ENCODE results near the gene SREBF1. TPM values are rescaled to one million over a fixed set of nuclear protein-coding genes. Genes with fewer than 3 reads are reported as not detected.

SREBF1 gene
- total and polyA plus RNA-seq, 12 donors: 9.0 to 61.2 (median 20.1) TPM

DNA sequence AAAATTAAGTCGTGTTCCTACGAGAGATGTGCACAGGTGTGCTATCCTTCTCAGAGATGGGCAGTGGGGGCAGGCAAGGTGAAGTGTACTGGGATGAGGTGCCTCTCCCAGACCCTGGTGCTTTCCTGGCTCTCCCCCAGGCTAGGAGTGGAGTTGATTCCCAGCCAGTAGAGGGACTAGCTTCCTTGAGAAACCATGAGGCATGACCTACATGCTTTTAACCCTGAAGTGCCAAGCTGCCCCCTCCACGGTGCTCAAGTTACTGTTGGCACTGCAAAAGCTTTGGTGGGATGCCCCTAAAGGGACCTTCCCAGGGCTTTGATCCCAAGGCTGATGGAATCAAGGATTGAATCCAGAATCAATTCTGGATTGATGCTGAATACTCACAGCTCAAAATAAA lies 47.0 kb upstream of the SREBF1 start:
- Histone ChIP-seq H3K36me3 (peaks cover 0 to 73% (median 35%) of the 10 kb centered on the region in 9 donors), H3K9me3 (no peaks in the 10 kb centered on the region), H3K27me3 (no peaks in the 10 kb centered on the region), H3K4me3 (no peak overlapping the region), H3K27ac (no peak overlapping the region), H3K4me1 (peaks cover 5 to 51% (median 43%) of the 10 kb centered on the region in 9 donors)
- 91 to 95% methylated on average over 3 of the region's 3 CpGs for WGBS, 2 donors
- TF ChIP-seq, protein P1, sequence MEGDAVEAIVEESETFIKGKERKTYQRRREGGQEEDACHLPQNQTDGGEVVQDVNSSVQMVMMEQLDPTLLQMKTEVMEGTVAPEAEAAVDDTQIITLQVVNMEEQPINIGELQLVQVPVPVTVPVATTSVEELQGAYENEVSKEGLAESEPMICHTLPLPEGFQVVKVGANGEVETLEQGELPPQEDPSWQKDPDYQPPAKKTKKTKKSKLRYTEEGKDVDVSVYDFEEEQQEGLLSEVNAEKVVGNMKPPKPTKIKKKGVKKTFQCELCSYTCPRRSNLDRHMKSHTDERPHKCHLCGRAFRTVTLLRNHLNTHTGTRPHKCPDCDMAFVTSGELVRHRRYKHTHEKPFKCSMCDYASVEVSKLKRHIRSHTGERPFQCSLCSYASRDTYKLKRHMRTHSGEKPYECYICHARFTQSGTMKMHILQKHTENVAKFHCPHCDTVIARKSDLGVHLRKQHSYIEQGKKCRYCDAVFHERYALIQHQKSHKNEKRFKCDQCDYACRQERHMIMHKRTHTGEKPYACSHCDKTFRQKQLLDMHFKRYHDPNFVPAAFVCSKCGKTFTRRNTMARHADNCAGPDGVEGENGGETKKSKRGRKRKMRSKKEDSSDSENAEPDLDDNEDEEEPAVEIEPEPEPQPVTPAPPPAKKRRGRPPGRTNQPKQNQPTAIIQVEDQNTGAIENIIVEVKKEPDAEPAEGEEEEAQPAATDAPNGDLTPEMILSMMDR (IDR thresholded peaks at IDR 0.05): no peak
- ATAC-seq: no peak
- DNase-seq: no peak
- intact Hi-C loops (cut with DNase I): loop anchor here in 3 of 10 donors (10.0 kb wide), 2 partner anchors 81 to 151 kb away; partner anchors contain the start of genes ATPAF2 (in 2 of the 3) and GID4 (in 2 of the 3)

DNA sequence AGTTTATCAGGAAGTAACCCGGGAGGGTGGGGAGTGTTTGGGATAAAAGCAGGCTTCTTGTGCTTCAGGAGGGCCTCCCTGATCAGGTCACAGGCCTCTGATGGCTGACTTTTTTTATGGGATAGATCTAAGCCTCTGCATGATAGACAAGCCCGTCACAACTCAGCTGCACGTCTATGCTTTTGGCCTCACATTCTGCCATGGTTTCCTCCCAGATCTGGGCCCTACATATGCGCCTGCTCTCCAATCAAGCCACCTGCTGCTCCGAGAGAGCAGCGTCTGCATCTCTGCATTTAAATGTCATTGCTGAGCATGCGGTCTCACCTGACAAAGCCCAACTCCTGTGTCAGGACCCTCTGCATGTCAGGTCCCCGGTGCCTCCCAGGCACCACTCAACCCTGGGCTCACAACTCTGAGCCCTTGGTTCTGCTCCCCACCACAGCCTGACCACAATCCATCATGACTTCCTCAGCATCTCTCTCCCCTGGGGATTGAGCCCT lies 45.3 kb upstream of the SREBF1 start:
- DNase-seq: no peak
- Histone ChIP-seq H3K9me3 (no peaks in the 10 kb centered on the region), H3K36me3 (peaks cover 0 to 79% (median 38%) of the 10 kb centered on the region in 9 donors), H3K27me3 (no peaks in the 10 kb centered on the region), H3K27ac (no peak overlapping the region), H3K4me3 (no peak overlapping the region), H3K4me1 (peaks cover 17 to 51% (median 40%) of the 10 kb centered on the region in 9 donors)
- 86 to 89% methylated on average over 8 of the region's 8 CpGs for WGBS, 2 donors
- intact Hi-C loops (cut with DNase I): loop anchor here in 3 of 10 donors (10.0 kb wide), 2 partner anchors 83 to 153 kb away; partner anchors contain the start of genes ATPAF2 (in 2 of the 3) and GID4 (in 2 of the 3)
- TF ChIP-seq, protein P1 (IDR thresholded peaks at IDR 0.05): no peak
- no peak for ATAC-seq

DNA sequence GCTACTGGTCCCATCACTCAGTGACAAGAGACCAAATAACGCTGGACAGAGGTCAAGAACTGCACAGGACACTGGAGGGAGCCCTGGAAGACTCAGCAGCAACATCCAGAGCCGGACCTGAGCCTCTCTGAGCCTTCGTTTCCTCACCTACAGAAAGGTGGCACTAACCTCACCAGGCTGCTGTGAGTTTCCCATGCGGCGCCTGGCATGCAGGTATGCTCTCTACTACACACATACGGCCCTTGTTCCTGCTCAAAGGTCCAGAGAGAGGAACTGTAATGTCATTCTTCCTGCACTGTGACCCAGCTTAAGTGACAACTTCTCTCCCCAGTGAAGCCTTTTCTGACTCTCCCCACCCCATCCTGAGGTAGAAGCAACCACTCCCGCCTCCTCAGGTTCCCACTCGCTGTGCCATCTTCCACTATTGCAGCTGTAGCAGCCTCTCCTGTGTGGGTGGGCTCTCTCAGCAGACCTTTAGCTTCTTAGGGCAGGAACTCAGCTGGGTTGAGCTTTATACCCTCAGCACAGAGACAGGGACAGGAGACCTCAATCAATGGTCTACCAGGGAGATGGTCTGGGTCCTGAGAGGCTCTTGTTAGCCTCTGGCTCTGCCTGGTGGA lies 43.9 kb upstream of the SREBF1 start:
- no peak overlapping the region for H3K4me3 ChIP-seq
- intact Hi-C loops (cut with DNase I): loop anchor here in 3 of 10 donors (10.0 kb wide), 2 partner anchors 84 to 154 kb away; partner anchors contain the start of genes ATPAF2 (in 2 of the 3) and GID4 (in 2 of the 3)
- WGBS, 2 donors: 94 to 95% methylated on average over 8 of the region's 8 CpGs
- ATAC-seq (no peak), DNase-seq (no peak)
- no peak overlapping the region for H3K27ac ChIP-seq
- no peaks in the 10 kb centered on the region for H3K9me3 ChIP-seq
- TF ChIP-seq, protein P1 (IDR thresholded peaks at IDR 0.05): no peak
- H3K36me3 ChIP-seq: peaks cover 0 to 82% (median 38%) of the 10 kb centered on the region in 9 donors
- H3K27me3 ChIP-seq: no peaks in the 10 kb centered on the region
- H3K4me1 ChIP-seq: peaks cover 27 to 51% (median 42%) of the 10 kb centered on the region in 9 donors

DNA sequence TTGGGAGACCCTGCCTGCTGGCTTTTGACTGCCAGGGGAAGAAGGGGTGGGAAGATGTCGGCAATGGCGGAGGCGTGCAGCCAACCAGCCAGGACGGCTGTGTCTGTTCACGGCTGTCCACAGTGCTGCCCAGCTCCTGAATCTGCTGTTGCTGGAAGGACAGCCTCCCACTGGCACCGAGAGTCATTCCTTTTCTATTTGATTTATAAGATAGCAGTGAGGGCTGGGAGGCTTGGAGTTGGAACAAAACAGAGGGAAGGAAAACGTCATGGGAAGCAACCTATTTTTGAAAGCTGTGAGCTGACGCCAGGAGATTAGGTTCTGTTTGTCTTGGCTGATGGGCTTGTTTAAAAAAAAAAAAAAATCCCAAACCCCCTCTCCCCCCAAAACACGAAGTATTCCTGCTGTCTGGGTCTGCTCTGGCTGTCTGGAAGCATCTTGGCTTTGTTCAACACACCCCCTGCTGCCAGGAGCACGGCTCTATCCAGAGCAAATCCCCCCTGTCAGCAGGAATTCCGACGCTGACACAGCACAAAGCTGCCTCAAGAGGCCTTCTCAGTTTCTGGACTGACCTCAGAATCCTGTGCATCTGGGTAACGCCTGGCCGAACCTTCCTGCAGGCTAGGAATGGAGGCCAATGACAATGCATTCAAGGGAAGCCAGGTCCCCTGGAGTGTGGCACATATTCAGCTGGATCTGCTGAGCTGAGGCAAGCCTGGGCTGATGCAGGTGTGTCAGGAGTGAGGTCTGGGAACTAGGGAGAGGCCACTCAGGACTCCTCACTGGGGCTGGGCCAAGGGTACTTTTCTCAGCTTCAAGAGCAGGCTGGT lies 41.0 kb upstream of the SREBF1 start:
- intact Hi-C loops (cut with DNase I): loop anchor here in 2 of 10 donors (5.0 to 10.0 kb wide), 3 partner anchors 40 to 157 kb away; partner anchors contain the start of genes ATPAF2 (in 1 of the 2), DRC3 (in 1 of the 2), GID4 (in 1 of the 2) and TOM1L2 (in 1 of the 2)
- WGBS, 2 donors: 6 to 8% methylated on average over 14 of the region's 14 CpGs
- DNase-seq (peak; percentile 81 to 88), ATAC-seq (peak; percentile 79 to 90 (median 85))
- peaks cover 27 to 79% (median 54%) of the 10 kb centered on the region in 9 donors for H3K4me1 ChIP-seq
- no peaks in the 10 kb centered on the region for H3K9me3 ChIP-seq
- peak overlapping the region in 3 of 10 donors; percentile 3 to 10 (median 5) for H3K4me3 ChIP-seq
- TF ChIP-seq, protein P1 (IDR thresholded peaks at IDR 0.05): peak in 4 of 9 donors; percentile 6 to 45 (median 28)
- H3K27ac ChIP-seq: peak overlapping the region; percentile 82 to 97 (median 90)
- peaks cover 0 to 66% (median 19%) of the 10 kb centered on the region in 9 donors for H3K36me3 ChIP-seq
- no peaks in the 10 kb centered on the region for H3K27me3 ChIP-seq

All from heart right ventricle (tissue), 16 donors.